ENCODE results near the gene SSH2. TPM values are rescaled to one million over a fixed set of nuclear protein-coding genes. Genes with fewer than 3 reads are reported as not detected.

The SSH2 gene
- total and polyA plus RNA-seq, 2 of the 13 experiments (the other 11 are each of a cell fraction or from before 2014, with no cell fraction given), result 6.0 to 6.4 TPM

DNA sequence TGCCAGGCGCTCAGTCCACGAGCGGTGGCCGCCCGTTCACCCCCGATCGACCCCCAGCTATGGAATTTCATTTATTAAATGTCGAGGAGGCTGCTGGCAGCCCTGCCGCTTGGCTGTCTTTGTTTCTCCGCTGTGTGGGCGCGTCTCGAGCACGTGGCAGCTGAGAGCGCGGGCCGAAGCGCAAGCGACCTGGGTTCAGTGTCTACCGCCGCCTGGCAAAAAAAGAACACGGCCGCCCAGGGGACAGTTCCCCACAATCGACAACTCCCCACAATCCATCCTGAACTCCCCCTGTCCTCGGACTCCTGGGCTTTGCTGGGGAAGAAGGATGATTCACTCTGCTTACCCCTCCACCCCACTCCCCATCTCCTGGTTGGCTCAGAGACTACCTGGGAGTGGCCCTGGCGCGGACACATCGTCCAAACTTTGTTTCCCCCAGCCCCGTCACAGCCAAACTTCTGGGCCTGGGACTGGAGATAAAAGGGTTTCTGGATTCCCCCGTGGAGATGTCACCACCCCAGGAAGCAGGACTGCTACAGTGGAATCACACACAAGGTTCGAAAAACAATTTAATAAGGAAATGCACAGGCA lies 338.8 kb downstream of the SSH2 start (continued):
- TF ChIP-seq ZNF790 (CRISPR knock-in tag; IDR thresholded peaks at IDR 0.05; ENCODE audit: borderline replicate concordance) (0 out of 2 replicates have a peak, but pooled peaks have one; percentile 69), SMYD3 (CRISPR knock-in tag; IDR thresholded peaks at IDR 0.05) (peak; percentile 77; the same call in 1 of the 2 replicates), ZBTB21 (CRISPR knock-in tag; IDR thresholded peaks at IDR 0.05) (no peak), DR1 (CRISPR knock-in tag; IDR thresholded peaks at IDR 0.05) (no peak), SAP130 (CRISPR knock-in tag; IDR thresholded peaks at IDR 0.05; ENCODE audit: low read depth) (peak; percentile 54; the same call in 1 of the 2 replicates), SRSF4 (IDR thresholded peaks at IDR 0.05; ENCODE audit: low read depth, low read length, poor library complexity, severe bottlenecking) (no peak), POLR2AphosphoS2 (IDR thresholded peaks at IDR 0.05; ENCODE audit: low read depth, low read length) (no peak), SP2 (CRISPR knock-in tag; IDR thresholded peaks at IDR 0.05) (0 out of 2 replicates have a peak, but pooled peaks have one; percentile 10), WIZ (CRISPR knock-in tag; IDR thresholded peaks at IDR 0.05) (no peak), ZMAT3 (CRISPR knock-in tag; conservative IDR thresholded peaks at IDR 0.05) (0 out of 2 replicates have a peak, but pooled peaks have one; percentile 29), PAX8 (CRISPR knock-in tag; IDR thresholded peaks at IDR 0.05; ENCODE audit: borderline replicate concordance) (0 out of 2 replicates have a peak, but pooled peaks have one; percentile 33), ERF (CRISPR knock-in tag; IDR thresholded peaks at IDR 0.05) (peak; percentile 43), ZNF777 (CRISPR knock-in tag; IDR thresholded peaks at IDR 0.05) (peak; percentile 75), ZNF230 (CRISPR knock-in tag; IDR thresholded peaks at IDR 0.05) (no peak)
- TF ChIP-seq, protein P1, sequence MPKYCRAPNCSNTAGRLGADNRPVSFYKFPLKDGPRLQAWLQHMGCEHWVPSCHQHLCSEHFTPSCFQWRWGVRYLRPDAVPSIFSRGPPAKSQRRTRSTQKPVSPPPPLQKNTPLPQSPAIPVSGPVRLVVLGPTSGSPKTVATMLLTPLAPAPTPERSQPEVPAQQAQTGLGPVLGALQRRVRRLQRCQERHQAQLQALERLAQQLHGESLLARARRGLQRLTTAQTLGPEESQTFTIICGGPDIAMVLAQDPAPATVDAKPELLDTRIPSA (CRISPR knock-in tag; IDR thresholded peaks at IDR 0.05; ENCODE audit: borderline replicate concordance), result peak; percentile 55; the same call in 1 of the 2 replicates

Data from HepG2 (cell line).